ENCODE measurements around the gene DYRK1B.
A peak's percentile ranks its signal among the peaks of the same experiment; 100 is the strongest.
"Not testable (repeated sequence)": the region's sequence is repeated elsewhere in the genome, so short reads cannot be mapped to it uniquely, and the experiment has no call there.

The DYRK1B gene

GRCh38 chr19:39830847-39831246 lies 3.1 kb downstream of the DYRK1B start:
- no peak for DNase-seq

- DNase-seq, result no peak
These were observed 3.6 kb downstream of the DYRK1B start for GRCh38 chr19:39830406-39830805.

GRCh38 chr19:39829702-39830275 lies 4.2 kb downstream of the DYRK1B start:
- DNase-seq, result no peak

- no peak for DNase-seq
These were observed 5.3 kb downstream of the DYRK1B start for GRCh38 chr19:39828654-39829032.

GRCh38 chr19:39828015-39828653 lies 5.8 kb downstream of the DYRK1B start:
- no peak for DNase-seq

- DNase-seq, result no peak
These were observed 6.7 kb downstream of the DYRK1B start for GRCh38 chr19:39827216-39827615.

- DNase-seq, result no peak
These were observed 7.5 kb downstream of the DYRK1B start for GRCh38 chr19:39826311-39826945.

GRCh38 chr19:39825531-39826076 lies 8.4 kb downstream of the DYRK1B start:
- no peak for DNase-seq

GRCh38 chr19:39825093-39825463 lies 8.9 kb downstream of the DYRK1B start:
- no peak for DNase-seq

- peak; percentile 86 for DNase-seq
These were observed 9.5 kb downstream of the DYRK1B start for GRCh38 chr19:39824143-39825092.

GRCh38 chr19:39823686-39824085 lies 10.3 kb downstream of the DYRK1B start:
- peak; percentile 42 for DNase-seq

GRCh38 chr19:39820696-39821095 lies 13.3 kb downstream of the DYRK1B start:
- no peak for DNase-seq

- DNase-seq, result no peak
These were observed 14.2 kb downstream of the DYRK1B start for GRCh38 chr19:39819786-39820185.

- DNase-seq, result no peak
These were observed 15.3 kb downstream of the DYRK1B start for GRCh38 chr19:39818626-39819097.

GRCh38 chr19:39817888-39818561 lies 15.9 kb downstream of the DYRK1B start:
- DNase-seq, result no peak

GRCh38 chr19:39816287-39817048 lies 17.5 kb downstream of the DYRK1B start:
- DNase-seq, result no peak

- DNase-seq, result no peak
These were observed 19.4 kb downstream of the DYRK1B start for GRCh38 chr19:39814595-39814994.

GRCh38 chr19:39814111-39814510 lies 19.9 kb downstream of the DYRK1B start:
- DNase-seq, result not testable (repeated sequence)

- DNase-seq, result no peak
These were observed 20.5 kb downstream of the DYRK1B start for GRCh38 chr19:39813264-39813993.

- DNase-seq, result no peak
These were observed 22.9 kb downstream of the DYRK1B start for GRCh38 chr19:39811064-39811463.

Data from right kidney (tissue), 1 donor.